Pons (tissue), 1 donor: ENCODE measurements around the gene MAP10.
"Not testable (repeated sequence)": the region's sequence is repeated elsewhere in the genome, so short reads cannot be mapped to it uniquely, and the experiment has no call there.

ENCODE experiments used
- DNase-seq: peaks from one replicate; pipeline ENCODE4 v3.0.0-alpha.2; 2016; ENCODE audit warnings: low spot score

The MAP10 gene, protein sequence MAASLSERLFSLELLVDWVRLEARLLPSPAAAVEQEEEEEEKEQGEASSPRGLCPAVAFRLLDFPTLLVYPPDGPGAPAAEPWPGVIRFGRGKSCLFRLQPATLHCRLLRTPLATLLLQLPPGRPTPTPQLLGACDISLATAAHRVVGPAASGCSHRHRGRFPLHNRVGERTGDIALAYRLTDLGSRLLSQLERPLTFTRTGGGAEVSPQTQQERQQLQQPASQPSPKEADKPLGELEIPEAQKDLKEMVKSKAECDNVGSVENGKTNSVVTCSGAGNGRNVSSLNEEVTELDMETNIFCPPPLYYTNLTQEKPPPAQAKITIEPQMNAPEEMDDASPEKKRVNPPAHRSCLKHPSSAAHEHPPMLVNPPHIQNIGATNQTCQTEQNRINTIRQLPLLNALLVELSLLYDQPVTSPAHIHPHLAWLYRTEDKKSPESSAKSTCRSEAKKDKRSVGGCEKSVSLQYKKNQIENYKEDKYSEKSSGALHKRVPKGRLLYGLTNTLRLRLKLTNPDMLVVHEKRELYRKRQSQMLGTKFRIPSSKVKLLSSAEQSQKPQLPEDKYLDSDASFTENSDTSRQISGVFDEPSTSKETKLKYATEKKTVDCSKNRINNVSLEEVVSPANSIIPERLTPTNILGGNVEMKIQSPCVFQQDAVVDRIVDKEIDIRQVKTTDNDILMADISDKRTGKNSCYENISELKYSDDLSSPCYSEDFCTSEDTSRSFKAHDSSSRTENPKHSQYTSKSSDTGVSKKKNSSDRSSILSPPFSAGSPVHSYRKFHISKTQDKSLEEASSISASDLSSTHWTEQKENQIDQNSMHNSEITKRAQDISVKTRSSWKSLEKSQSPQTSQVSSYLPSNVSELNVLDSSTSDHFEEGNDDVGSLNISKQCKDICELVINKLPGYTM

DNA sequence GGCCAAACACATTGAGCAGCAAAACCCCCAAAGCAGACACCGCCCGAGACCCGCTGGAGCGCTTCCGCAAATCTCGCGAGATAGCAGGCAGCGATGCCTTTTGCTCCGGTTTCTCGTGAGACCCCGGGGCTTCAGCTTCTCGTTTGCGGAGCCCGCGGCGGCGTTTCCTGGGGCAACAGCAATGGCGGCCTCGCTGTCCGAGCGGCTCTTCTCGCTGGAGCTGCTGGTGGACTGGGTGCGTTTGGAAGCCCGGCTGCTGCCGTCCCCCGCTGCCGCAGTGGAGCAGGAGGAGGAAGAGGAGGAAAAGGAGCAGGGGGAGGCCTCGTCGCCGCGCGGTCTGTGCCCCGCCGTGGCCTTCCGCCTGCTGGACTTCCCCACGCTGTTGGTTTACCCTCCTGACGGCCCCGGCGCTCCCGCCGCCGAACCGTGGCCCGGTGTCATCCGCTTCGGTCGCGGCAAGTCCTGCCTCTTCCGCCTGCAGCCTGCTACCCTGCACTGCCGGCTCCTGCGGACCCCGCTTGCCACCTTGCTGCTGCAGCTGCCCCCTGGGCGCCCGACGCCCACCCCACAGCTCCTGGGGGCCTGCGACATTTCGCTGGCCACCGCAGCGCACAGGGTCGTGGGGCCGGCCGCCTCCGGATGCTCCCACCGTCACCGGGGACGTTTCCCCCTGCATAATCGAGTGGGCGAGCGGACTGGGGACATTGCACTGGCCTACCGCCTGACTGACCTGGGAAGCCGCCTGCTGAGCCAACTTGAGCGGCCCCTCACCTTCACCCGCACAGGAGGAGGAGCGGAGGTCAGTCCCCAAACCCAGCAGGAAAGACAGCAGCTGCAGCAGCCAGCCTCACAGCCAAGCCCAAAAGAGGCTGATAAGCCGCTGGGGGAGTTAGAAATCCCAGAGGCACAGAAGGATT lies at the start of gene MAP10:
Gene MAP10, plus strand, starts transcription at position 148 of the 917 bp plus-strand sequence. Its CDS starts 34 bp downstream, at position 182.
- no peak for DNase-seq

DNA sequence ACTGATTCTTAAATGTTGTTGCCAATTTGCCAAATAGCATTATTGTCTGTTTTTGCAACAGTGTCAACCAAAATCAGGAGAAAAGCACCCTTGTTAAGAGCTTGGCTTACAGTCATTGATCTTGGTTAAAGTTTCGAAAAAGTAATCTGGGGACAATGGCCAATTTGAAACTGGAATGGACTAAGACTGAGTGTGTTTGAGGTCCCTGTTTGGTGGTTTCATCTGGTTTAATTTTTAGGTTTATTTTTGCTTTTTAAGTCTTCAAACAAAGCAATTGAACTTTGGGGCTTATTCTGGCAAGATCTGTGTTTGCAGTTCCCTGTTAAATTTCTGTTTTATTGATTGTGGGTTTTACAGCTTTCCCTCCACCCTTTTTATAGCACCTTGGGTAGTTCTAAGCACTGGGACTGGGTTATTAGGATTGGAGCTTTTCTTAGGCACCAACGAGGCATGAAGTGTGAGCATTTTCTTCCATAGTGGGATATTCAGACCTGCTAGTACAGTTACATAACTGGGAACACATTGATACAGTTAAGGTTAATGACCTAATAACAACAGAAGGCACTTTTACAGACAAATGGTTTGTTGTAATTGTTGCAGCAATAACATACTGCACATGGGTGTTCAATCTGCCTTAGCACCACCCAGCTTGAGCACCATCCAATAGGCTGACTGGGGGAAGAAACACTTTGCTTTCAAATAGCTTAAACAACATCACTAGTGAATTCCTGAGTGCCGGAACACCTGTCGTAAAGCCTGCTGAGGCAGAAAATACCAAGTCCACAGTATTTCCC lies 40.6 kb upstream of the MAP10 start:
- DNase-seq: no peak

DNA sequence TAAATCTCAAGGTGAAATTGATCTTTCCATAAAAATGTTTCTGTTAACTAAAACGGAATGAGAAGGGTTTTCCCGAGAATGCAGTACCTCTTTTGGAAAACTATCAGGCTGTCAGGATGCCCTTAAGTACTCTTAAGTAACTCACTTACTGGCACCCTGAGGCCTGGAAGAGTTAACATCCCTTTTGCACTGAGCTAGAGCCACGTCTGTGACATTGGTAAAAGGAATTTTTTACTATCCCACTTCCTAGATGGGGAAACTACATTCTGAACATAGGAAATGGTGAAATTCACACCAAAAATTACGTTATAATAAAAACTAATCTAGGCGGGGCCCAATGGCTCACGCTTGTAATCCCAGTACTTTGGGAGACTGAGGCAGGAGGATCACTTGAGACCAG lies 39.7 kb upstream of the MAP10 start:
- DNase-seq: no peak

DNA sequence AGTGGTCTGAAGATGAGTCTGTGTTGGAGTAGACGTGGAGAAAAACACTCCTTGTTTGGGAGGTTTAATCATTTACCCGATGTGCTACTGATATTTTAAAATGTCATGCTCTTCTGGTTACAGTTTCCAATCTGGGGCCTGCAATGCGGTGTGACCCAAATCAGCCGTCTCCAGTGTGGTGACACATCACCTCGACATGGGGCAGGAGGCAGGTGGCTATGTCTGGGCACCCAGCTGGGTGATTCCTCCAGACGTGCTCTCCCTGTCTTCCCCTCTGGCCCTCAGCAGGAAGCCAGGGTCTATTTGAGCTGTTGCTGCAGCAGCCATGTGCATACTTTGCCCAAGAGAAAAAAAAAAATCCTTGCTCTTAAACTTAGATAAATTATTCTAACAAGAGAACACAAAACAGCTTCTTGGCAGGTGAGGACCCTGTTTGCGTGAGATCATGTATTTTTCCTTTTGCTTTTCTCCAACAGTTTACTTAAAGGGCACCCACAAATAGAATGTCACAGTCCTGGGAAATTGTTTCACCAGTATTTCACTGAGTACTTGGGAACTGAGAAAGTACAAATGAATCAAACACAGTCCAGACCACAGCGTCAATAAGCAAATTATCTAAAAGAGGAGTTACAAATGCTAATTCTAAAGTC lies 38.9 kb upstream of the MAP10 start:
- no peak for DNase-seq

DNA sequence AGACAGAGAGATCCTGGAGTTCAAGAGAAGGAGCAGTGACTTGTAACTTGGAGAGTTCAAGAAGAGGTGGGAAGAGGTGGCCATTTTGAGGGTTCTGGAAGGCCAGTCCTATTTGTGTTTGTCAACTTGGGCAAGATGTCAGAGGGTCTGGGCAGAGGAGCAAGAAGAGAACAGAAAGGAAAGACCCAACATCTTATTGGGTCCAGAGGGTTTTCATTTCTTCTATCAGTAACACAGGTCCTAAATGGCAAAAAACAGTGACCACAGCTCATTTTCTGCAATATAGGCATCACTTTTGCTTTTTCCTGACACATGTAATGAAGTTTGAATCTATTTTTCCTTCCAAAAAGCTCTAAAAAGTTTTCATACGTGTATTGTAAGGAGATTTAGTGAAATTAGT lies 38.3 kb upstream of the MAP10 start:
- no peak for DNase-seq

DNA sequence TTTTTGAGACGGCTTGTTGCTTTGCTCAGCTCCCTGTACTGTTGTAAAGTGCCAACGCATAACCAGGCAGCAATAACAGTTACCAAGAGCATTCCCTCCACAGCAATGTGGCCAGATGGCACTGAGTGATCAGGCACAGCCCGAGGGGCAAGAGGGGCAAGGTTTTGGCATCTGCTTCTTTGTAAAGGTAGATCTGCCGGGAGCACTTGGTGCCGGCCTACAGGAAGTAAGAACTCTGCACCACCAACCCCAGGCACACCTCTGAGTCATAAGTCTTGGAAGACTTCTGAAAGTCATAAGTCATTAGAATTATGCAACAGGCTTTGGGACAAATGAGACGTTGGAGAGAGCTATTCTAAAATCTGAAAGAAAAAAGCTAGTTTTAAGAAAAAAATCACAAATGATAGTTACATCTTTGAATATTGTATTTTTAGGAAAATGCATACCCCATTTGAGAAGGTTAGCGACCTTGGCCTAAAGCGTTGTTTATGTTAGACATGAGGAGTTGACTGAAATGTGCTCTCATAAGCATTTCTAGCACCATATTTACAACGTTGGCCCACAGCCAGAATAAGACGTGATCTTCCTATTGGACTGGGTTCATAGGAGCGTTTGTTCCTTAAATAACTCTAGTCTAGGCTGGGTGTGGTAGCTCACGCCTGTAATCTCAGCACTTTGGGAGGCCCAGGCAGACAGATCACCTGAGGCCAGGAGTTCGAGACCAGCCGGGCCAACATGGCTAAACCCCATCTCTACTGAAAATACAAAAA lies 37.7 kb upstream of the MAP10 start:
- DNase-seq: peak; percentile 12

DNA sequence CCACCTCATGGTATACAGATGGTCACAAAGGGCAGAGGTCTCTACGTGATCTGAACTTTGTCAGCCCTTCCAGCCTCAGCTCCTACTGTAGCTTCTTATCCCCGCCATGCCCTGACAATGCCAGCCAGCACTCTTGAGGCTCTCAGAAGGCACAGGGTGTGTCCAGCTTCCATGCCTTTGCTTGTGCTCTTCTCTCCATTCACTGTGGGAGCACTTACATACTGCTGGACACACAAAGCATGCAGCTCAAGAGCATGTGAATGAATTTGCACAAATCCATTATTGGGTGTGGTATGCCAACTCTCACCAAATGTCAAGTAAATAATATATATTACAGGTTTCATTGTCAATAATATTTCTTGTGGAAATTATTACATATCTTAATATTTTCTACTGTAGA lies 36.4 kb upstream of the MAP10 start:
- DNase-seq: no peak

DNA sequence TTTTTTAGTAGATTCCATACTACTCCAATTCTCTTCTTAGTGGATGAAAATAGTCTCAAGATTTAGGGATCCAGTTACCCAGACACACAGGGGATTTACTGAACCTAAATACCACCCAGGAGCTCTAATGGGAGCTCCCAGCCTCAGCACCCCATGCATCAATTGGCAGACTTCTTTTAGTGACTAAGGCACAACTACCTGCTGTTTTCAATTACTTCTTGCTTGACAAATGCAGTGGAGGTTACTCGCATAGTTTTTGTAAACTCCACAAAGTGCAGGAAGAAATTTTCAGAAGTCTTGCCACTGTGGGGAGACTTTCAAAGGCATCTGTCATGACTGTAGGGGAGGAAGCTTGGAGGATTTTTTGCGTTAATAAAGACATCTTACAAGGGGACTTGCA lies 35.5 kb upstream of the MAP10 start:
- no peak for DNase-seq

DNA sequence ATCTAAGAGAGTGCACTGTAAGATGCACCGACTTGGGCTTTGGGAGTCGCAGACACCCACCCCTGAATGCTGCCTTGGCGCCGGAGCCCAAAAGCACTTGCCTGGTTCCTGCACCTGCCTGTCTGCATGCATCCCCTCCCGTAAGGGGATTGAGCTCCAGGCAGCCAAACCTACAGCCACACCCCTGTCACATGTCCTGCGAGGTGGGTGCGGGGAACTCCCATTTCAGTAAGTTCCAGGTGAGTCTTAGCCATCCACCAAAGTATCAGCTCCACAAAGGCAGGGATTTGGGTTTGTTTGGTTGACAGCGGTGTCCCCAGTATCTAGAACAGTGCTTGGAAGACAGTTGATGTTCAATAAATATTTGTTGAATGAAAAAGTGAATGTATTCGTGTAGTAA lies 31.5 kb upstream of the MAP10 start:
- DNase-seq: no peak

DNA sequence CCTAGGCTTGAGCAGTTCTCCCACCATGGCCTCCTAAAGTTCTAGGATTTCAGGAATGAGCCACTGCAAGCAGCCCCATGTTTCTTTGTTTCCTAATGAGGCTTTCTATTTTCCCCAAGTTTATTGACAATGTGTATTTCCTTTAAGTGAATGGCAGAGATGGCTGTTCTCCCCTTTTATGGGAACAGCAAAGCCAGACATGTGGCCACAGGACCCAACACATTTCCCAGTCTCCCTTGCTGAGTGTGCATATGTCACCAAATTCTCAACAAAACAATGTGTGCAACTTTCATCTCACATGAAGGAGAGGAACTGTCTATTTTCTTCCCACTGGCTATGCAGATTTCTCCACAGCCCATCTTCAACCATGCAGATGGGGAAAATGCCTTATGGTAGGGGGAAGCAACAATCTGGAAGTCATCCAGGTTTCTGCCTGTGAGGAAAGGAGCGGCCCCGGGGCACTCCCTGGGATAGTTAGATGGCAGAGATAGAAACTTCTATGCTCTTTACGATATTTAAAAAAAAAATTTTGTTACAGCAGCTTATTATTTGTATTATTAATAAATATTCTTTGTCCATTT lies 28.6 kb upstream of the MAP10 start:
- no peak for DNase-seq

DNA sequence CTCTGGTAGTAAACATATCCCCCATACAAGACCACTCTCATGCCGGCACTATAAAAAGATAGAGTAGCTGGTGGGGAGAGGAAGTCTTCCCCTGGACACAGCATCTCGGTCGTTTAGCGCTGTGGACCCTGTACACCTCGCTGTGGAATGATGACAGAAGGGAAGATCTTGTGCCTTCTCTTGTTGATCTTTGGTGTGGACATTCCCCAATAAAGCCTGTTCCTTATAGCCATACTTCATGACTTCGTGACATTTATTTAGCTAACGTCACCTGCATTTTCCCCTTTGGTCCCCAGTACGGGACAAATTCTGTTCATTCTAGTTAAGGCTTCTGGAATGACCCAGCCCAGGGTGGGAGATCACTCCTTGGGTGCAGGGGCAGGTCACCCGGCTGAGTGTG lies 24.9 kb upstream of the MAP10 start:
- no peak for DNase-seq

DNA sequence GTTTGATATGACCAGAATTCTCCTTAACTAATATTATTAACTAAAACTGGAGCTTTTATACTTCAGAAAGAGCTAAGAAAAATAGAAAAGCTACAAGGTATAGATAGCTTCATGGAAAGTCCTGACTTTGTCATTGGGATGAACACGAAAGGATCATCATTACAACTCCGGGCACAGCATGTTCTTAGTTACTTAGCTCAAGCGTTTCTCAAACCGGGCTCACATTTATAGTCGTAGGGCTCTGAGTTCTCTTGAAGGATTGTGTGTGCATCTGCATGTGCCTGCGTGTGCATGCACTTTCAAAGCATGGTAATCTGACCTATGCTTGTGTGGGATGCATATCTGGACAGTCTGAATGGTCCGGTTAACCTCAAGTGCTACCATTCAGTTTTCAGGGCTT lies 20.4 kb upstream of the MAP10 start:
- DNase-seq: no peak

DNA sequence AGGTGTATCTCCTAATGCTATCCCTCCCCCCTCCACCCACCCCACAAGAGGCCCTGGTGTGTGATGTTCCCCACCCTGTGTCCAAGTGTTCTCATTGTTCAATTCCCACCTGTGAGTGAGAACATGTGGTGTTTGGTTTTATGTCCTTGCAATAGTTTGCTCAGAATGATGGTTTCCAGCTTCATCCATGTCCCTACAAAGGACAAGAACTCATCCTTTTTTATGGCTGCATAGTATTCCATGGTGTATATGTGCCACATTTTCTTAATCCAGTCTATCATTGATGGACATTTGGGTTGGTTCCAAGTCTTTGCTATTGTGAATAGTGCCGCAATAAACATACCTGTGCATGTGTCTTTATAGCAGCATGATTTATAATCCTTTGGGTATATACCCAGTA lies 19.6 kb upstream of the MAP10 start:
- not testable (repeated sequence) for DNase-seq

DNA sequence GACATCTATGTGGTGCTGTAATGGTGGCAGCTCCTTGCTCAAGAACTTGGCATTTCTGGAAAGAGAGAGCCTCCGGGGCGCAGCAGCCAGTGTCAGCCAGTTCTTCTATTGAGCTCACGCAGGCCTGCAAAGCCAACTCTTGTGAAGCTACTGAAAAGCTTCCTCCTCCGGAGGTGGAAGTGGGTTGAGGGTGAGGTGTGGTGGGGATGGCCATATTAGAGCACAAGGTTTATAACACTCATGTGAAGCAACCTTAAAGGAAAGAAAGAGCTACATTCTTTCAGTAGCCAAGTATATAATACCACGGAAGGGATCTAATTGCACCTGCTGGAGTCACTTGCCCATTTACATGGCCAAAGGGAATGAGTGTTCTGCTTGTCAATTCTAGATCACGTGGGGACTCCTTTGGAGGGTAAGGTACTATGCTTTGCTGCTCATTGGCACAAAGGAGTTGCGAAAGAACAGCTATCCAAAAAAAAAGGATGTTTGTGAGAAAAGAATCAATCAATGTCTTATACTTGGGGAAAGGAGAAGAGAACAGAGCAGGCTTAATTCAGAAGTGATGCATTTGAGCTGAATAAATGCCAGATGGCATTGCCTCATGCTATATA lies 18.3 kb upstream of the MAP10 start:
- no peak for DNase-seq

DNA sequence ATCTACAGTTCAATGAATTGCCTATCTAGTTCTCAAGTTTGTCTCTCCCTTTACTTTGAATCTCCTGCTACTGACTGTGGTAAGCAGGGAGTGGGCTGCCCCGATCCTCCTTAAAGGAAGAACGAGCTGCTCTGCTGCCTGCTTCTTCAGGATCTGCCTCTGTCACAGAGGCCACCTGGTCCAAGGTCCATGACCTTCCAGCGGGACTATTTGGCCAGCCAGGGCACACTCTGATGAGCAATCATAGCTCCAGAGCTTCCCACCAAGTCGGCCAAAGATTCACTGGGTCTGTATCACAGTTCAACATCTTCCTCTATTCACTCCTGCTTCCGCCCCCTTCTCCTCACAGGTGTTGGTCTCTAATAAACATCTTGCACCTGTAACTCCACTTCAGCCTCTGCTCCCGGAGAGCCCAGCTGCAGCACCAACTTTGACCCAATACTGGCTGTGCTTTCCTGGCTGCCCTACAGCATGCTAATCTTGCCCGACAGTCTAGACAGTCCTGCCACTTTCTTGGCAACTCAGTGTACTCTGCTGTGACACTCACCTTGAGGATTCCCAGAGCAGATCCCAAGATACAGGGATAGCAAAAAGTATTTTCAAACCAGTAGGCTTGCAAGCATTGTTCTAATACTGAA lies 16.9 kb upstream of the MAP10 start:
- DNase-seq: no peak

DNA sequence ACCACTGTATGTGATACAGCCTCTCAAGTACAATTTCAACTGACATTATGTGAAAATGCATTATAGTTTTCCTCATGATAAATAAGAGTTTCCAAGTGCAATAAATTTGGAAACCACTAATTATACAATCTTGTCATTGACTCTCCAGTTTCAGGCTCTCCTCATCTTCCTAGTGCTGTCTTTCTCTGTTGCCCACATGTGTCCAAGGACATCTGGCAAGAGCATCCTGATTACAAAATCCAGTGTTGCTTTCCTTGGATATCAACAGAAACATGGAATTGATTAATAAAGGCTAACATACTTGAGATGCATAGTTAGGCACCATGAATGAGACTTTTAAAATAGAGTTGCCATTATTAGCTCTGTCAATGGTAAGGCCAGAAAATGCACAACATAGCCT lies 15.6 kb upstream of the MAP10 start:
- DNase-seq: no peak

DNA sequence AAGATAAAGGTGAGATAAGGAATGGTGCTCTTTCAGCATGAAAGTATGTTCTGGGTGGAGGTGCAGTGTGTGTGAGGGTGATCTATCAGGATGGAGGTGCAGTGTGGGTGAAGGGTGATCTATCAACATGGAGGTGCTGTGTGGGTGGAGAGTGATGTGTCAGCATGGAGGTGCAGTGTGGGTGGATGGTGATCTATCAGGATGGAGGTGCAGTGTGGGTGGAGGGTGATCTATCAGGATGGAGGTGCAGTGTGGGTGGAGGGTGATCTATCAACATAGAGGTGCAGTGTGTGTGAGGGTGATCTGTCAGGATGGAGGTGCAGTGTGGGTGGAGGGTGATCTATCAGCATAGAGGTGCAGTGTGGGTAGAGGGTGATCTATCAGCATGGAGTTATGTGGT lies 12.3 kb upstream of the MAP10 start:
- no peak for DNase-seq

DNA sequence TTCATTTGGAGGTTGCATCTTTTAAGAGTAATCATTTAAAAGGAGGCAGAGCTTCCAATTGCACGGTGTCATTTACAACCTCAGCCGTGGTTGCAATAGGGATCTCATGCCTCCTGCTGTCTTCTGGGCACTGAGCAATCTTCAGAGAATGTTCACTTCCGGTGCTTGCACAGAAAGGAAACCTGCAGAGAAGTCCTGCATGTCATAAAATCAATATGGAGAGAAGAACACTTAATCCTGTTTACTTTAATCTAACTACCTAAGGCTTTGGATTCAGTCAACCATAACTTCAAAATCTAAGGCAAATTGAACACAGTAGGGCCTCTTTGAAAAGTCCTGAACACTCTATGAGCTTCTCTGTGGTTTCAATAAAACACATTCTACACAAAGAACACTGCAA lies 11.3 kb upstream of the MAP10 start:
- DNase-seq: no peak
